ENCODE results near the gene RTEL1. TPM values are rescaled to one million over a fixed set of nuclear protein-coding genes. Genes with fewer than 3 reads are reported as not detected.

The RTEL1 gene
- total and polyA plus RNA-seq, 9 of the 15 experiments (the other 6 are each of a cell fraction or from before 2014, with no cell fraction given), result 0.36 to 61.0 (median 17.9) TPM

DNA sequence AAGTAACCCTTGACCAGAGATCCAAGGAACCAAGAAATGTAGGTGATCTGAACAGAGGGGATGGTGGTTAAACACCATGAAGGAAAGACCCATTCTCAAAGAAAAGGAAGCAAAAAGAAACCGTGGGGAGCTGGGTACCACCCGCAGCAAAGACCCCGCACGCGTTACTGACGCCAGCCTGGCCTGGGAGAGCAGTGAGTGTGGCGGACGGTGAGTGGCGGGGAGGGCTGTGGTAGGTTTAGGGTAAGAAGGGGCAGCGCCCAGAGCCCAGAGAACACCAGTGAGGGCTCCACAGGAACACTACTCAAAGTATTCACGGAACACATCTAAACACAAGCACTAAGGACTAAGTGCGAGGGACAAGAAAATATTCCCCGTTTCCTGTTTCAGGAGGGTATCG is 35.4 kb upstream of the RTEL1 start (continued):
- no peak for TF ChIP-seq HINFP (tag; conservative IDR thresholded peaks at IDR 0.05; ENCODE audit: low read depth)
- TF ChIP-seq ZSCAN29 (IDR thresholded peaks at IDR 0.05), result no peak
- TF ChIP-seq E2F5 (CRISPR knock-in tag; IDR thresholded peaks at IDR 0.05), result no peak

DNA sequence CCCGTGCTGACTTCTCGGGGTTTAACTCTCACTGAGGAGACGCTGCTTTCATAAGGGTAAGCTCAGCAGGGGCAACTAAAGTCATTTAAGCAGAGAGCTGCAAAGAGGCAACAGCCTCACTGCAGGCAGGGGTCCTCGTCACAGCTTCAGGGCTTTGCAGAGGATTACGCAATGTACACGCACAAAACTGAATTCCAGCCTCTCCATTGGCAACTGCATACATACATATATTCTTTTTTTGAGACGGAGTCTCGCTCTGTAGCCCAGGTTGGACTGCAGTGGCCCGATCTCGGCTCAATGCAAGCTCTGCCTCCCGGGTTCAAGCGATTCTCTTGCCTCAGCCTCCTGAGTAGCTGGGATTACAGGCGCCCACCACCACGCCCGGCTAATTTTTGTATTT is 33.6 kb upstream of the RTEL1 start:
- H4K20me1 ChIP-seq (replicated peaks; ENCODE audit: control insufficient read depth, insufficient read depth, low read length), result no peaks in the 10 kb centered on the region
- H3K4me2 ChIP-seq (ENCODE audit: insufficient read depth, low read length), result no peak overlapping the region
- H3K4me3 ChIP-seq, result no peak overlapping the region
- H3K4me1 ChIP-seq (replicated peaks in 1 of 2; ENCODE audit: control insufficient read depth in 2 of 2, insufficient read depth in 2 of 2, low read length in 2 of 2), result peaks cover 7 to 44% of the 10 kb centered on the region in 2 experiments; a peak in 4 of 5 replicates
- 0 out of 4 replicates have a peak overlapping the region, but pooled peaks of 1 of the 2 experiments have one; percentile 3 for H3K9ac ChIP-seq (ENCODE audit: insufficient read depth in 1 of 2, low read depth in 2 of 2, low read length in 2 of 2)
- no peak overlapping the region for H2AFZ ChIP-seq (ENCODE audit: low read depth, low read length)
- no peaks in the 10 kb centered on the region for H3K9me1 ChIP-seq (ENCODE audit: control insufficient read depth, insufficient read depth, low read length)
- no TSS peak for BruUV-seq (replicated peaks)
- no peaks in the 10 kb centered on the region for H3K9me3 ChIP-seq (replicated peaks; ENCODE audit: control insufficient read depth, insufficient read depth, low read depth, low read length)
- no peaks in the 10 kb centered on the region for H3K27me3 ChIP-seq (ENCODE audit: control insufficient read depth in 2 of 2, insufficient read depth in 2 of 2, low read length in 2 of 2)
- POLR2A ChIA-PET, result interaction anchor here (0.6 to 1.6 kb wide), 6 partner anchors 8 to 484 kb away, joined by 3 read pairs; no protein-coding TSS in a partner anchor
- in situ Hi-C loops (cut with MboI), result no loop called here
- ATAC-seq (no peak), DNase-seq (ENCODE audit: extremely low read depth in 1 of 4, low spot score in 3 of 4) (peak in 1 of 4 experiments; percentile 28), FAIRE-seq (no peak)
- peaks cover 81% of the 10 kb centered on the region for H3K79me2 ChIP-seq (ENCODE audit: control insufficient read depth, insufficient read depth, low read length)
- intact Hi-C loops (cut with micrococcal nuclease), result no loop called here
- CTCF ChIA-PET (ENCODE audit: low intra/inter-chr PET ratio), result no interaction called here
- 84% methylated on average over 15 of the region's 15 CpGs for WGBS (ENCODE audit: insufficient coverage, low coverage, missing lambda C conversion rate)
- peaks cover 9% of the 10 kb centered on the region; the same call in 1 of the 3 replicates for H3K36me3 ChIP-seq (ENCODE audit: control insufficient read depth, insufficient read depth, low read length)
- H3K27ac ChIP-seq (ENCODE audit: extremely low read depth, low read depth, low read length), result no peak overlapping the region
- TF ChIP-seq POLR3A (IDR thresholded peaks at IDR 0.05; ENCODE audit: borderline replicate concordance, extremely low read depth, insufficient read depth, insufficient read length) (no peak), CEBPB (tag; IDR thresholded peaks at IDR 0.05) (peak; percentile 97), IRF2 (CRISPR knock-in tag; IDR thresholded peaks at IDR 0.05) (no peak), RBBP5 (IDR thresholded peaks at IDR 0.05; ENCODE audit: borderline replicate concordance, insufficient read depth, low read length, poor library complexity, severe bottlenecking) (no peak), PATZ1 (CRISPR knock-in tag; IDR thresholded peaks at IDR 0.05; ENCODE audit: borderline replicate concordance) (no peak), TEAD4 (IDR thresholded peaks at IDR 0.05; ENCODE audit: low read length) (0 out of 2 replicates have a peak, but pooled peaks have one; percentile 16), TEAD4 (CRISPR knock-in tag; IDR thresholded peaks at IDR 0.05; ENCODE audit: borderline replicate concordance) (no peak), TRIM24 (IDR thresholded peaks at IDR 0.05) (peak; percentile 46 to 56; a peak in 2 of 4 replicates), ATF3 (IDR thresholded peaks at IDR 0.05) (peak; percentile 48; the same call in 1 of the 2 replicates), ATF3 (CRISPR knock-in tag; conservative IDR thresholded peaks at IDR 0.05) (no peak)
- TF ChIP-seq, protein P1, sequence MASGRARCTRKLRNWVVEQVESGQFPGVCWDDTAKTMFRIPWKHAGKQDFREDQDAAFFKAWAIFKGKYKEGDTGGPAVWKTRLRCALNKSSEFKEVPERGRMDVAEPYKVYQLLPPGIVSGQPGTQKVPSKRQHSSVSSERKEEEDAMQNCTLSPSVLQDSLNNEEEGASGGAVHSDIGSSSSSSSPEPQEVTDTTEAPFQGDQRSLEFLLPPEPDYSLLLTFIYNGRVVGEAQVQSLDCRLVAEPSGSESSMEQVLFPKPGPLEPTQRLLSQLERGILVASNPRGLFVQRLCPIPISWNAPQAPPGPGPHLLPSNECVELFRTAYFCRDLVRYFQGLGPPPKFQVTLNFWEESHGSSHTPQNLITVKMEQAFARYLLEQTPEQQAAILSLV (tag; IDR thresholded peaks at IDR 0.05), result peak; percentile 70; the same call in 1 of the 2 replicates
